Prostate gland (tissue), 2 donors: ENCODE measurements around the gene MAD1L1.
"Not testable (repeated sequence)": the region's sequence is repeated elsewhere in the genome, so short reads cannot be mapped to it uniquely, and the experiment has no call there.

Source experiments
- CTCF ChIP-seq, 4 experiments: fragments of 200-600 bp in 2 of 4; fragments of 450-650 bp in 2 of 4; sonication (generic) in 2 of 4; IDR thresholded peaks; 1 replicate in 3 of 4; 2 replicates in 1 of 4; pipeline ENCODE4 v1.5.1; 2016 to 2019; ENCODE audit warnings: antibody characterized with exemption in 4 of 4, mild to moderate bottlenecking in 2 of 4, moderate library complexity in 2 of 4
- POLR2A ChIP-seq: fragments of 450-650 bp; IDR thresholded peaks from one replicate; pipeline ENCODE4 v1.6.1; 2016; ENCODE audit warnings: antibody characterized with exemption, mild to moderate bottlenecking

GRCh38 chr7:1838911-1839531 lies 393.7 kb downstream of the MAD1L1 start:
- not testable (repeated sequence) for TF ChIP-seq CTCF (IDR thresholded peaks at IDR 0.05); POLR2A
